SK-N-SH treated with all-trans-retinoic acid at 6 μM for 48 hours (cell line): ENCODE measurements around the gene NFKBIB.

Experiments
- CSRNP3 ChIP-seq: fragments of 250-450 bp; sonication (Bioruptor Pico); IDR thresholded peaks from 2 replicates; pipeline ENCODE4 v1.5.1; 2021; ENCODE audit warnings: mild to moderate bottlenecking, moderate library complexity
- GLIS3 ChIP-seq: fragments of 250-450 bp; sonication (Bioruptor Pico); IDR thresholded peaks from 2 replicates; pipeline ENCODE4 v1.5.0; 2020; ENCODE audit warnings: mild to moderate bottlenecking, moderate library complexity
- PATZ1 ChIP-seq: fragments of 250-450 bp; sonication (Bioruptor Pico); IDR thresholded peaks from 2 replicates; pipeline ENCODE4 v1.8.0; 2020; ENCODE audit warnings: mild to moderate bottlenecking, moderate library complexity, borderline replicate concordance
- SNAI2 ChIP-seq: fragments of 250-450 bp; sonication (Bioruptor Pico); IDR thresholded peaks from 2 replicates; pipeline ENCODE4 v1.5.0; 2020; ENCODE audit warnings: mild to moderate bottlenecking, moderate library complexity
- TOX ChIP-seq: fragments of 250-450 bp; sonication (Bioruptor Pico); IDR thresholded peaks from 2 replicates; pipeline ENCODE4 v1.8.0; 2021; ENCODE audit warnings: mild to moderate bottlenecking, moderate library complexity, borderline replicate concordance
- TSHZ2 ChIP-seq: fragments of 250-450 bp; sonication (Bioruptor Pico); IDR thresholded peaks from 2 replicates; pipeline ENCODE4 v1.5.0; 2020; ENCODE audit warnings: mild to moderate bottlenecking, moderate library complexity

- TF ChIP-seq PATZ1: no peak
- no peak for TF ChIP-seq TSHZ2 (CRISPR knock-in tag)
- no peak for TF ChIP-seq CSRNP3 (CRISPR knock-in tag)
- TF ChIP-seq SNAI2: no peak
- no peak for TF ChIP-seq GLIS3 (CRISPR knock-in tag)
- TF ChIP-seq TOX: no peak
Measured at GRCh38 chr19:38911388-38912001, 11.7 kb downstream of the NFKBIB start.
